Right atrium auricular region (tissue), 2 donors: Measurements from ENCODE around the gene CMTM6. TPM values are rescaled to one million over a fixed set of nuclear protein-coding genes. Genes with fewer than 3 reads are reported as not detected.
"Not testable (repeated sequence)": the region's sequence is repeated elsewhere in the genome, so short reads cannot be mapped to it uniquely, and the experiment has no call there.

Experiments
- DNase-seq: peaks from one replicate; pipeline ENCODE4 v3.0.0-alpha.2; 2019; ENCODE audit warnings: low spot score
- H3K27ac ChIP-seq, 2 donors: fragments of 200-600 bp; sonication (generic); 1 replicate in 1 of 2; 2 replicates in 1 of 2; pipeline ENCODE4 v1.5.1; 2016 to 2019
- H3K27me3 ChIP-seq, 2 donors: fragments of 200-600 bp; sonication (generic); one replicate each; pipeline versions ENCODE4 v1.5.1 to v1.6.0; 2017 to 2019
- H3K36me3 ChIP-seq: fragments of 200-600 bp; sonication (generic); one replicate; pipeline ENCODE4 v1.5.1; 2016
- H3K4me1 ChIP-seq, 2 donors: fragments of 200-600 bp; sonication (generic); one replicate each; pipeline versions ENCODE4 v1.5.1 to v1.6.0; 2017 to 2019
- H3K4me3 ChIP-seq, 2 donors: fragments of 200-600 bp; sonication (generic); 1 replicate in 1 of 2; 2 replicates in 1 of 2; pipeline ENCODE4 v1.5.1; 2017 to 2019; ENCODE audit warnings: mild to moderate bottlenecking in 1 of 2, moderate library complexity in 1 of 2
- H3K9me3 ChIP-seq, 2 donors: fragments of 200-600 bp; sonication (generic); one replicate each; pipeline ENCODE4 v1.5.1; 2019
- total RNA-seq, 2 donors: library from RNA; depleted of rRNA; stranded (reverse); fragments of >200 nt; gene quantifications; one replicate each; pipeline ENCODE4 v1.1.0, GENCODE V29; 2016
- TF ChIP-seq, protein P1 (sequence below), 2 donors: fragments of 200-600 bp; sonication (generic); IDR thresholded peaks; one replicate each; pipeline ENCODE4 v1.5.1; 2019; ENCODE audit warnings: antibody characterized with exemption in 2 of 2

Gene CMTM6
- total RNA-seq, 2 donors from 2014 or later: 16.6 to 25.9 TPM

DNA sequence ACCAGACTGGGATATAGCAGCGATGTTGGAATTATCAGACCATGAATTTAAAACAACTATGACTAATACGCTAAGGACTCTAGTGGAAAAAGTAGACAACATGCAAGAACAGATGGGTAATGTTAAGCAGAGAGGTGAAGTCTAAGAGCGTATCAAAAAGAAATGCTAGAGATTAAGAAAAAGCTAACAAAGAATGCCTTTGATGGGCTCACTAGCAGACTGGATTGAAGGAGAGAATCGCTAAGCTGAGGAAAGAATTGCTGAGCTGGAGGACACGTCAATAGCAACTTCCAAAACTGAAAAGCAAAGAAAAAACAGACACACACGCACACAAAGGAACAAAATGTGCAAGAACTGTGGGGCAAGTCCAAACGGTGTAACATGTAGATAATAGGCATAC, 20.0 kb upstream of the CMTM6 start:
- Histone ChIP-seq H3K4me1 (no peaks in the 10 kb centered on the region), H3K36me3 (peaks cover 23% of the 10 kb centered on the region), H3K4me3 (no peak overlapping the region), H3K27me3 (no peaks in the 10 kb centered on the region), H3K27ac (peak overlapping the region in 1 of 2 donors; percentile 27), H3K9me3 (no peaks in the 10 kb centered on the region)
- TF ChIP-seq, protein P1, sequence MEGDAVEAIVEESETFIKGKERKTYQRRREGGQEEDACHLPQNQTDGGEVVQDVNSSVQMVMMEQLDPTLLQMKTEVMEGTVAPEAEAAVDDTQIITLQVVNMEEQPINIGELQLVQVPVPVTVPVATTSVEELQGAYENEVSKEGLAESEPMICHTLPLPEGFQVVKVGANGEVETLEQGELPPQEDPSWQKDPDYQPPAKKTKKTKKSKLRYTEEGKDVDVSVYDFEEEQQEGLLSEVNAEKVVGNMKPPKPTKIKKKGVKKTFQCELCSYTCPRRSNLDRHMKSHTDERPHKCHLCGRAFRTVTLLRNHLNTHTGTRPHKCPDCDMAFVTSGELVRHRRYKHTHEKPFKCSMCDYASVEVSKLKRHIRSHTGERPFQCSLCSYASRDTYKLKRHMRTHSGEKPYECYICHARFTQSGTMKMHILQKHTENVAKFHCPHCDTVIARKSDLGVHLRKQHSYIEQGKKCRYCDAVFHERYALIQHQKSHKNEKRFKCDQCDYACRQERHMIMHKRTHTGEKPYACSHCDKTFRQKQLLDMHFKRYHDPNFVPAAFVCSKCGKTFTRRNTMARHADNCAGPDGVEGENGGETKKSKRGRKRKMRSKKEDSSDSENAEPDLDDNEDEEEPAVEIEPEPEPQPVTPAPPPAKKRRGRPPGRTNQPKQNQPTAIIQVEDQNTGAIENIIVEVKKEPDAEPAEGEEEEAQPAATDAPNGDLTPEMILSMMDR (IDR thresholded peaks at IDR 0.05): no peak
- DNase-seq: no peak

DNA sequence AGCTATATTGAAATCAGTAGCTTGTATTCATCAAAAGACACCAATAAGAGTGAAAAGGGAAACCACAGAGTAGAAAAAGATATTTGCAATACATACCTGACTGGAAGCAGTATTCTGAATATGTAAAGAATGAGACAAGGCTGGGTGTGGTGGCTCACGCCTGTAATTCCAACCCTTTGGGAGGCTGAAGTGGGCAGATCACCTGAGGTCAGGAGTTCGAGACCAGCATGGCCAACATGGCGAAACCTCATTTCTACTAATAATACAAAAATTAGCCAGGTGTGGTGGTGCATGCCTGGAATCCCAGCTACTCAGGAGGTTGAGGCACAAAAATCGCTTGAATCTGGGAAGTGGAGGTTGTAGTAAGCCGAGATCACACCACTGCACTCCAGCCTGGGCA, 16.3 kb upstream of the CMTM6 start:
- not testable (repeated sequence) for H3K4me1 ChIP-seq, DNase-seq, H3K27me3 ChIP-seq, H3K4me3 ChIP-seq, H3K36me3 ChIP-seq, H3K27ac ChIP-seq, H3K9me3 ChIP-seq

GRCh38 chr3:32516751-32517150, 14.1 kb upstream of the CMTM6 start:
- H3K27me3 ChIP-seq, DNase-seq, H3K27ac ChIP-seq, H3K9me3 ChIP-seq, H3K36me3 ChIP-seq, H3K4me3 ChIP-seq, H3K4me1 ChIP-seq: not testable (repeated sequence)

- H3K4me1 ChIP-seq: no peaks in the 10 kb centered on the region
- H3K9me3 ChIP-seq: no peaks in the 10 kb centered on the region
- no peak overlapping the region for H3K27ac ChIP-seq
- no peak overlapping the region for H3K4me3 ChIP-seq
- H3K27me3 ChIP-seq: no peaks in the 10 kb centered on the region
- no peaks in the 10 kb centered on the region for H3K36me3 ChIP-seq
- DNase-seq: no peak
- TF ChIP-seq, protein P1 (IDR thresholded peaks at IDR 0.05): no peak
Observed at GRCh38 chr3:32511005-32511404, 8.4 kb upstream of the CMTM6 start.

DNA sequence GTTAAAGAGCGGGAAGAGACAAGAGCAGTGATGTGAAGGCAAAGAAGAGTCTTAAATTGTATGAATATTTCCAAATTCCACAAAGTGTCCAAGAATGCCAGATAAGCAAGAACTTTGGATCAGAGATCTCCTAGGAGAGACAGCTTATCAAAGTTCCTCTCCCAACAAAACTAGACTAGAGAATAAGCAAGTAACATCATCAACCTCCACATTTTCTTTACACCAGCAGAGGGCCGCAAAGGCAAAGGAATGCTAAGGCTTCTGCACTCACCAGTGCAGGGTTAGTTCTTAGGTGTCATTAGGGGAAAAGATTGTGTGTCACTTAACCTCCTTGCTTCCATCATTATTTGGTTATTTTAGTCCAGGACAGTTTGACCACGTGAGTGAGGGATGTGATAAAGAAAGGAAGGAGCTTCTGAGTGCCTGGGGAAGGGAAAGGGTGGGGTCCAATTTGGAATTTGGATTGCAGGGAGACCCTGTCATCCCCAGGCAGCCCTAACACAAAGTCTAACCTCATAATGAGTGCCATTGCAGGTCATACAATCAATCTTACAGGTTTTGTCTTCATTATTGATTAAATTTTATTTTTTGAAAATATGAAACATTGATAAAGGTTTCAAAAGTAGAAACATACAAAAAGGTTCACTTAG, 7.5 kb upstream of the CMTM6 start:
- H3K4me1 ChIP-seq: no peaks in the 10 kb centered on the region
- DNase-seq: peak; percentile 70
- no peak overlapping the region for H3K27ac ChIP-seq
- H3K36me3 ChIP-seq: no peaks in the 10 kb centered on the region
- H3K4me3 ChIP-seq: no peak overlapping the region
- H3K9me3 ChIP-seq: no peaks in the 10 kb centered on the region
- no peaks in the 10 kb centered on the region for H3K27me3 ChIP-seq
- TF ChIP-seq, protein P1 (IDR thresholded peaks at IDR 0.05): peak; percentile 45 to 78

DNA sequence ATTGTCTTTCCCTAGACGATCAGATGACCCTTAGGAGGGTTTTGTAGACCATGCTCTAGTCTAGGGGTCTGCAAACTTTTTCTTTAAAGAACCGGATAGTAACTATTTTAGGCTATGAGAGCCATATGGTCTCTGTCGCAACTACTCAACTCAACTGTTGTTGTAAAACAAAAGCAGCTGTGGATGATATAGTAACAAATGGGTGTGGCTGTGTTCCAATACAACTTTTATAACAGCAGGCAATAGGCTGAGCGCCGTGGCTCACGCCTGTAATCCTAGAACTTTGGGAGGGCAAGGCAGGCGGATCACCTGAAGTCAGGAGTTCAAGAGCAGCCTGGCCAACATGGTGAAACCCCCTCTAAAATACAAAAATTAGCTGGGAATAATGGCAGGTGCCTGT, 6.1 kb upstream of the CMTM6 start:
- H3K4me1 ChIP-seq: no peaks in the 10 kb centered on the region
- TF ChIP-seq, protein P1 (IDR thresholded peaks at IDR 0.05): no peak
- no peak for DNase-seq
- no peaks in the 10 kb centered on the region for H3K36me3 ChIP-seq
- no peaks in the 10 kb centered on the region for H3K9me3 ChIP-seq
- H3K4me3 ChIP-seq: no peak overlapping the region
- H3K27me3 ChIP-seq: no peaks in the 10 kb centered on the region
- no peak overlapping the region for H3K27ac ChIP-seq

- H3K36me3 ChIP-seq: no peaks in the 10 kb centered on the region
- DNase-seq: no peak
- TF ChIP-seq, protein P1 (IDR thresholded peaks at IDR 0.05): no peak
- H3K4me1 ChIP-seq: peaks cover 0 to 1% of the 10 kb centered on the region in 2 donors
- H3K9me3 ChIP-seq: no peaks in the 10 kb centered on the region
- no peak overlapping the region for H3K27ac ChIP-seq
- no peak overlapping the region for H3K4me3 ChIP-seq
- no peaks in the 10 kb centered on the region for H3K27me3 ChIP-seq
Observed at GRCh38 chr3:32506466-32506865, 3.8 kb upstream of the CMTM6 start.
